HG02870 (cell line): Measurements from ENCODE around the gene TBX10.

Source experiments
- ATAC-seq: cut with Tn5 transposase; IDR thresholded peaks from one replicate; pipeline ENCODE4 v1.9.1; 2021; ENCODE audit warnings: mild to moderate bottlenecking, moderate library complexity; ENCODE audit not compliant: unreplicated experiment

Gene TBX10

GRCh38 chr11:67582011-67582410, 57.6 kb downstream of the TBX10 start:
- ATAC-seq: no peak

GRCh38 chr11:67581469-67581868, 58.1 kb downstream of the TBX10 start:
- no peak for ATAC-seq
